Activated CD8-positive, alpha-beta T cell treated with anti-CD3 and anti-CD28 coated beads for 36 hours (primary cell): Measurements from ENCODE around the gene MPG. TPM values are rescaled to one million over a fixed set of nuclear protein-coding genes. Genes with fewer than 3 reads are reported as not detected.

Experiments
- ATAC-seq: fragments of 200-7000 bp; cut with Tn5 transposase; one replicate; pipeline ENCODE4 v1.10.0; 2021; ENCODE audit warnings: mild to moderate bottlenecking, moderate library complexity
- CTCF ChIA-PET: fragments of 350-600 bp; sonication (Branson Sonifier 250); formaldehyde crosslinking; loops from one replicate; lab custom pipeline; 2021; ENCODE audit warnings: antibody characterized with exemption; lab: Charles Lee
- POLR2A ChIA-PET: fragments of 350-600 bp; sonication (Branson Sonifier 250); formaldehyde crosslinking; loops from one replicate; lab custom pipeline; 2021; ENCODE audit warnings: antibody characterized with exemption; lab: Charles Lee
- DNase-seq: peaks from one replicate; pipeline ENCODE4 v3.0.0-alpha.2; 2020
- H3K27ac Mint-ChIP-seq: one replicate; pipeline ENCODE4 v1.8.0; 2021; ENCODE audit warnings: mild to moderate bottlenecking, mixed read lengths
- H3K27me3 Mint-ChIP-seq: one replicate; pipeline ENCODE4 v1.8.0; 2021; ENCODE audit warnings: mixed read lengths
- H3K36me3 Mint-ChIP-seq: one replicate; pipeline ENCODE4 v1.8.0; 2021; ENCODE audit warnings: low read depth, mixed read lengths
- H3K4me1 Mint-ChIP-seq: one replicate; pipeline ENCODE4 v1.8.0; 2021; ENCODE audit warnings: low read depth, mixed read lengths
- H3K4me3 Mint-ChIP-seq: one replicate; pipeline ENCODE4 v1.8.0; 2021; ENCODE audit warnings: mild to moderate bottlenecking, moderate library complexity, mixed read lengths
- H3K9me3 Mint-ChIP-seq: one replicate; pipeline ENCODE4 v1.8.0; 2021; ENCODE audit warnings: mixed read lengths
- CTCF ChIP-seq: fragments of 200-600 bp; IDR thresholded peaks from one replicate; pipeline ENCODE4 v1.8.0; 2022; ENCODE audit warnings: antibody characterized with exemption, mild to moderate bottlenecking
- intact Hi-C: fragments of 100-400 bp; cut with micrococcal nuclease; formaldehyde crosslinking; loops from one replicate; pipeline ENCODE4 v1.10.0; 2022
- total RNA-seq, 2 experiments: library from RNA; stranded (reverse); gene quantifications; one replicate each; pipeline ENCODE4 v1.2.3, GENCODE V29; 2021

MPG gene
- total RNA-seq, 2 experiments from 2014 or later, result 51.7 to 54.2 TPM

GRCh38 chr16:38941-39892 is 38.8 kb upstream of the MPG start:
- CTCF ChIA-PET, result interaction anchor here (1.2 to 1.4 kb wide), 2 partner anchors 57 to 58 kb away, joined by 4 to 7 read pairs; no protein-coding TSS in a partner anchor
- Mint-ChIP-seq H3K27me3 (no peaks in the 10 kb centered on the region), H3K4me3 (no peak overlapping the region), H3K9me3 (no peaks in the 10 kb centered on the region), H3K36me3 (peaks cover 37% of the 10 kb centered on the region), H3K4me1 (peaks cover 41% of the 10 kb centered on the region), H3K27ac (peak overlapping the region; percentile 61)
- ATAC-seq (peak; percentile 96), DNase-seq (peak; percentile 83)
- no peak for TF ChIP-seq CTCF
- POLR2A ChIA-PET, result interaction anchor here (0.9 to 1.2 kb wide), 5 partner anchors 10 to 90 kb away, joined by 3 to 4 read pairs (median 3); partner anchors contain the start of genes POLR3K and SNRNP25
- intact Hi-C loops, result no loop called here

GRCh38 chr16:41439-42068 is 36.5 kb upstream of the MPG start:
- CTCF ChIA-PET, result interaction anchor here (1.2 to 3.4 kb wide), 3 partner anchors 24 to 65 kb away, joined by 3 to 16 read pairs (median 3); no protein-coding TSS in a partner anchor
- Mint-ChIP-seq H3K4me3 (no peak overlapping the region), H3K36me3 (peaks cover 52% of the 10 kb centered on the region), H3K27ac (no peak overlapping the region), H3K9me3 (no peaks in the 10 kb centered on the region), H3K27me3 (no peaks in the 10 kb centered on the region), H3K4me1 (peaks cover 46% of the 10 kb centered on the region)
- POLR2A ChIA-PET, result interaction anchor here (0.6 to 0.8 kb wide), 3 partner anchors 172 to 1615 kb away, joined by 3 to 4 read pairs (median 3); no protein-coding TSS in a partner anchor
- DNase-seq (no peak), ATAC-seq (no peak)
- TF ChIP-seq CTCF, result no peak
- intact Hi-C loops, result no loop called here

- Mint-ChIP-seq H3K36me3 (peaks cover 53% of the 10 kb centered on the region), H3K27ac (no peak overlapping the region), H3K4me1 (peaks cover 46% of the 10 kb centered on the region), H3K9me3 (no peaks in the 10 kb centered on the region), H3K4me3 (no peak overlapping the region), H3K27me3 (no peaks in the 10 kb centered on the region)
- POLR2A ChIA-PET, result interaction anchor here (0.6 to 0.8 kb wide), 3 partner anchors 172 to 1615 kb away, joined by 3 to 4 read pairs (median 3); no protein-coding TSS in a partner anchor
- no peak for ATAC-seq
- no peak for TF ChIP-seq CTCF
- no peak for DNase-seq
- intact Hi-C loops, result no loop called here
- CTCF ChIA-PET, result interaction anchor here (1.4 to 3.4 kb wide), 2 partner anchors 23 to 65 kb away, joined by 3 to 16 read pairs; no protein-coding TSS in a partner anchor
These were observed 36.0 kb upstream of the MPG start for GRCh38 chr16:42069-42457.

GRCh38 chr16:42691-43090 is 35.3 kb upstream of the MPG start:
- DNase-seq, result no peak
- Mint-ChIP-seq H3K9me3 (no peaks in the 10 kb centered on the region), H3K4me3 (no peak overlapping the region), H3K4me1 (peaks cover 48% of the 10 kb centered on the region), H3K36me3 (peaks cover 58% of the 10 kb centered on the region), H3K27ac (no peak overlapping the region), H3K27me3 (no peaks in the 10 kb centered on the region)
- ChIA-PET POLR2A (interaction anchor here (0.7 to 0.8 kb wide), 2 partner anchors 10 to 1614 kb away, joined by 3 to 4 read pairs; no protein-coding TSS in a partner anchor), CTCF (interaction anchor here (1.4 to 3.4 kb wide), 2 partner anchors 23 to 64 kb away, joined by 3 to 16 read pairs; no protein-coding TSS in a partner anchor)
- intact Hi-C loops, result no loop called here
- ATAC-seq, result no peak
- TF ChIP-seq CTCF, result no peak
